ENCODE results near the gene HSPA12B. TPM values are rescaled to one million over a fixed set of nuclear protein-coding genes. Genes with fewer than 3 reads are reported as not detected.
A peak's percentile ranks its signal among the peaks of the same experiment; 100 is the strongest.

The HSPA12B gene
- total and polyA plus RNA-seq, 8 donors, result 0.55 to 6.0 (median 1.7) TPM

DNA sequence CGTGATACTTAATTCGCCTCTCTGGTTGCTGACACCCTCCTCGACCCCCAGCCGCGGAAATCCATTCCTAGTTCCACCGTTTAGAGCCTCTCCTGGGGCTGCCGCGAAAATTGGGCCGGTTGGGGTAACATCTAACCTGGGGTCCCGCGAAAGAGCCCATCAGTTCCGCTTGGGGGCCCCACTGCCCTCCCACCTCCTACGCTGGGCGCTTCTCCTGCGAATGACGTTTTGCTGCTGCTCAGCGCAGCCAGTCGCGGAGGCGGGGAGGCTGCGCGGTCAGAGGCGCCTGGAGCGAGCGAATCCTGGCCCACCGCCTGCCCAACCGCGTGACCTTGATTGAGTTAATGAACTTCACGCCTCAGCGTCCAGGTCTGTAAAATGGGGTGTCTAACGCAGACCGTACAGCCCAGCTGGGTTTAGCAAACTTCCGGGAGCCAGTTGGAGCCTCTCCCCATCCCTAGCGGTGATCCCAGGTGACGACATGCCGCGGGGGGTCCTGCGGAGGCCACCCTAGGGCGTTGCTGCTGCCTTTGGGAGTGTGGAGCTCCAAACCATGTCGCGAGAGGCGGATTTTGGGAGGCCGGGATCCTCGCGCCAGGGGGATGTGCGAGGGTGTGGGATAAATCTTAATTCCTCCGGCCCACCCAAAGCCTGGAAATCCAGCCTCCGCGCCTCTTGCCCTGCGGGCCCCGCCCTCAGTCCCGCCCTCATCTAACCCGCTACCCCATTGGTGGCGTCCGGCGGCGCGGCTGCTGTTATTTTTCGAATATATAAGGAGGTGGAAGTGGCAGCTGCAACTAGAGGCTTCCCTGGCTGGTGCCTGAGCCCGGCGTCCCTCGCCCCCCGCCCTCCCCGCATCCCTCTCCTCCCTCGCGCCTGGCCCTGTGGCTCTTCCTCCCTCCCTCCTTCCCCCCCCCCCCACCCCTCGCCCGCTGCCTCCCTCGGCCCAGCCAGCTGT lies 63.3 kb downstream of the HSPA12B start, which contains the start of gene CDC25B:
TSS of gene CDC25B (plus strand) at position 800 of the 958 bp plus-strand sequence. CDS start 222 bp downstream, outside the sequence.
- Histone ChIP-seq H3K27me3 (no peaks in the 10 kb centered on the region), H3K4me1 (peaks cover 0 to 7% (median 0%) of the 10 kb centered on the region in 3 donors), H3K36me3 (no peaks in the 10 kb centered on the region), H3K9me3 (no peaks in the 10 kb centered on the region), H3K27ac (peak within 1 kb of the TSS; percentile 59 to 93 (median 83)), H3K4me3 (peak within 1 kb of the TSS; percentile 47 to 72 (median 54))
- TF ChIP-seq, protein P1, sequence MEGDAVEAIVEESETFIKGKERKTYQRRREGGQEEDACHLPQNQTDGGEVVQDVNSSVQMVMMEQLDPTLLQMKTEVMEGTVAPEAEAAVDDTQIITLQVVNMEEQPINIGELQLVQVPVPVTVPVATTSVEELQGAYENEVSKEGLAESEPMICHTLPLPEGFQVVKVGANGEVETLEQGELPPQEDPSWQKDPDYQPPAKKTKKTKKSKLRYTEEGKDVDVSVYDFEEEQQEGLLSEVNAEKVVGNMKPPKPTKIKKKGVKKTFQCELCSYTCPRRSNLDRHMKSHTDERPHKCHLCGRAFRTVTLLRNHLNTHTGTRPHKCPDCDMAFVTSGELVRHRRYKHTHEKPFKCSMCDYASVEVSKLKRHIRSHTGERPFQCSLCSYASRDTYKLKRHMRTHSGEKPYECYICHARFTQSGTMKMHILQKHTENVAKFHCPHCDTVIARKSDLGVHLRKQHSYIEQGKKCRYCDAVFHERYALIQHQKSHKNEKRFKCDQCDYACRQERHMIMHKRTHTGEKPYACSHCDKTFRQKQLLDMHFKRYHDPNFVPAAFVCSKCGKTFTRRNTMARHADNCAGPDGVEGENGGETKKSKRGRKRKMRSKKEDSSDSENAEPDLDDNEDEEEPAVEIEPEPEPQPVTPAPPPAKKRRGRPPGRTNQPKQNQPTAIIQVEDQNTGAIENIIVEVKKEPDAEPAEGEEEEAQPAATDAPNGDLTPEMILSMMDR (IDR thresholded peaks at IDR 0.05), result peak in 3 of 4 donors; percentile 17 to 29 (median 23)
- intact Hi-C loops (cut with DNase I), result no loop called here
- FAIRE-seq (no peak), DNase-seq (peak; percentile 87 to 94 (median 92)), ATAC-seq (peak; percentile 95 to 96 (median 96))
- 1 to 3% methylated on average over 51 to 68 of the region's 69 CpGs for whole genome bisulfite sequencing, 2 donors

DNA sequence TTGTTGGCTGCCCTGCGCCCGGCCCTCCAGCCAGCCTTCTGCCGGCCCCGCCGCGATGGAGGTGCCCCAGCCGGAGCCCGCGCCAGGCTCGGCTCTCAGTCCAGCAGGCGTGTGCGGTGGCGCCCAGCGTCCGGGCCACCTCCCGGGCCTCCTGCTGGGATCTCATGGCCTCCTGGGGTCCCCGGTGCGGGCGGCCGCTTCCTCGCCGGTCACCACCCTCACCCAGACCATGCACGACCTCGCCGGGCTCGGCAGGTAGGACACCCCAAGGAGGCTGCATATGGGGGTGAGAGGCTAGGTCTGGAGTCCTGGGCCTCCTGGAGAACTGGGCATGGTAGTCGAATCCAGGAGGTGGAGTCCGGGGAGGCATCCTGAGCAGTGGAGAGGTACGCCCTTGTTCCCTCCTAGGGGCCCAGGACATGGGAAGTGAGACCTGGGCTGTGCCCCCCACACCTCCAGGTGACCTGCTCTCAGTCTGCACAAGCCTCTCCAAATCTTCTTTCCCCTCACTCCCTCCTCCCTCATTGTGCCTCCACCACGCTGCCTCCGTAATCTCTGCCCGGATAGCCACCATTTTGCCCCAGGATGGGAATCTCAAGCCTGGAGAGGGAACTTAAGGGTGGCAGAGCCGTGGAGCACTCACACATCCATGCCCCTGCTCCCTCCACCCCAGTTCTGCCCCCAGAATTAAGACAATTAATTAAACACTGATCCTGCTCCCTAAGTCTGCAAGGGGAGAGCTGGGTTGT lies 64.2 kb downstream of the HSPA12B start:
- H3K4me1 ChIP-seq, result peaks cover 0 to 7% (median 0%) of the 10 kb centered on the region in 3 donors
- no peak overlapping the region for H3K27ac ChIP-seq
- H3K9me3 ChIP-seq, result no peaks in the 10 kb centered on the region
- DNase-seq, result peak in 2 of 6 donors; percentile 41 to 77
- TF ChIP-seq, protein P1 (IDR thresholded peaks at IDR 0.05), result no peak
- intact Hi-C loops (cut with DNase I), result no loop called here
- no peak for FAIRE-seq
- peak in 1 of 4 donors; percentile 6 for ATAC-seq
- peak overlapping the region; percentile 3 to 72 (median 50) for H3K4me3 ChIP-seq
- H3K36me3 ChIP-seq, result no peaks in the 10 kb centered on the region
- no peaks in the 10 kb centered on the region for H3K27me3 ChIP-seq
- WGBS, 2 donors, result 15 to 19% methylated on average over 26 to 33 of the region's 33 CpGs

DNA sequence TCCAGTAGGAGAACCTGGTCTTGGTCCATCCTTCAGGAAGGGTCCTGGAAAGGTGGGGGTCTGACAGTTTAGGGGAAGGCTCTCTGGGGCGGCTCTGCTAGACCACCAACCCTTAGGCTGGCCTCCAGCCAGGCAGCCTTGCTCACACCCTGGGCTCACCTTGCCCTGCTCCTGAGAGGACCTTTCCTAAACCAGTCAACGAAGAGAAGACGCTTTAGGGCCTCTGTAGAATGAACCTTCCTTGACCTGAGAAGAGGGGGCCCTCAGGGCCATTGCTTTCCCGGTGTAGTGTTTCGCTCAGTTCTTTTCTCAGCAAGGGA lies 64.7 kb downstream of the HSPA12B start:
- DNase-seq (peak in 1 of 6 donors; percentile 21), ATAC-seq (no peak), FAIRE-seq (no peak)
- H3K36me3 ChIP-seq, result no peaks in the 10 kb centered on the region
- H3K4me3 ChIP-seq, result peak overlapping the region in 1 of 4 donors; percentile 72
- H3K27ac ChIP-seq, result no peak overlapping the region
- TF ChIP-seq, protein P1 (IDR thresholded peaks at IDR 0.05), result no peak
- H3K27me3 ChIP-seq, result no peaks in the 10 kb centered on the region
- 89% methylated on average over 5 of the region's 5 CpGs for WGBS, 2 donors
- intact Hi-C loops (cut with DNase I), result no loop called here
- no peaks in the 10 kb centered on the region for H3K9me3 ChIP-seq
- peaks cover 0 to 7% (median 0%) of the 10 kb centered on the region in 3 donors for H3K4me1 ChIP-seq

DNA sequence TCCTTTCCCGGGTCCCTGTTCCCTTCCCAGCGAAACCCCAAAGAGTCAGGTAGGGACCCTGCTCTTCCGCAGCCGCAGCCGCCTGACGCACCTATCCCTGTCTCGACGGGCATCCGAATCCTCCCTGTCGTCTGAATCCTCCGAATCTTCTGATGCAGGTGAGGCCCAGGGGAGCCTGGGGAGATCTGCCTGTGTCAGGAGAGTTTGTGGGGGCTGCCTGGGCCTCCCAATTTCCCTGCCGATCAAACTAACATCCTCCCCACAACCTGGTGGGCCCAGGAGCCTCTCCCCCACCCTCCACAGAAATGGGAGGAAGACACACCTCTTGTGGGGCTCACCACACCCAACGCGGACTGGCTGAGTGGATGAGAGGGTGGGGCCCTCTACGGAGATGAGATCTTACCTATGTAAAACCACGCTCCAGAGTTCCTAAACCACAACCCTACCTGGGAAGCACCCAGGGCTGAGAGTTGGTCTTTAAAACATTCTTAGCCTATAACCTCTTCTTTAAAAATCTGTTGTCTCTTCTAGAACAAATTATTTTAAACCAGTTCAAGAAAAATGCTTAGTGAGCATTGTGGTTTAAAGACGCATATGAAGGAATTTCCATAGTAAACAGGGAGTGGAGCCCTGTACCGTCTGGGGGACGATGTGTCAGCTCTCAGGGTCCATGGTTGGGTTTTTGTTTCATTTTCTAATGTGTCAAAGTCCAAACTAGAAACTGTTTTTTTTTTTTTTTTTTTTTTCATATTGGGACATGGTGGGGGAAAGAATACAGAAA lies 65.3 kb downstream of the HSPA12B start:
- Histone ChIP-seq H3K36me3 (no peaks in the 10 kb centered on the region), H3K4me1 (peaks cover 0 to 7% (median 0%) of the 10 kb centered on the region in 3 donors), H3K4me3 (peak overlapping the region in 1 of 4 donors; percentile 72), H3K9me3 (no peaks in the 10 kb centered on the region), H3K27ac (no peak overlapping the region), H3K27me3 (no peaks in the 10 kb centered on the region)
- 82 to 85% methylated on average over 19 of the region's 19 CpGs for WGBS, 2 donors
- no peak for ATAC-seq
- TF ChIP-seq, protein P1 (IDR thresholded peaks at IDR 0.05), result no peak
- FAIRE-seq, result no peak
- no peak for DNase-seq
- intact Hi-C loops (cut with DNase I), result no loop called here

All from pancreas (tissue), 10 donors.